Stomach (tissue), 4 donors: ENCODE measurements around the gene FAM83E.

Experiments
- POLR2A ChIP-seq, 4 donors: fragments of 450-650 bp; IDR thresholded peaks; one replicate each; pipeline ENCODE4 v1.6.1; 2016; ENCODE audit warnings: antibody characterized with exemption in 4 of 4, control low read depth in 2 of 4, mild to moderate bottlenecking in 1 of 4, moderate library complexity in 1 of 4
- TF ChIP-seq, protein P1 (sequence below), 7 experiments: fragments of 450-650 bp in 4 of 7; fragments of 200-600 bp in 3 of 7; sonication (generic) in 3 of 7; IDR thresholded peaks; one replicate each; pipeline ENCODE4 v1.5.1; 2016 to 2019; ENCODE audit warnings: antibody characterized with exemption in 7 of 7, control low read depth in 2 of 7, mild to moderate bottlenecking in 1 of 7

DNA sequence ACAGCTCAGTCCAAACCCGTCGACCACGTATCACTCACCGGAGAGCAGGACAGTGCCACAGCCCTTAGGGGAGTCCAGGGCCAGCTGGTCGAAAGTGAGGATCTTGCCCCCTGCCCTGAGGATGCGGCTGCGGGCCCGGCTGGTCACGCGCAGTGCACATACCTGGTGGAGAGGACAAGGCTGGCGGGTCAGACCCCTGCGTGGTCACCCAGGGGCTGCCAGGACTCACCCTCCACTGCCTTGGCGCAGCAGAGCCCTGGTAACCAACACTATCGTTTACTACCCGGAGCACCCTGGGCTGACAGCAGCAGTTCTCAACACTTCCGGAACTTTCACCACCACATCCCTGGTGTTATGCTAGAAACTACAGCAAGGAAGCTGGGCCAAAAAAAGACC lies 1.2 kb upstream of the FAM83E start:
- TF ChIP-seq, protein P1, sequence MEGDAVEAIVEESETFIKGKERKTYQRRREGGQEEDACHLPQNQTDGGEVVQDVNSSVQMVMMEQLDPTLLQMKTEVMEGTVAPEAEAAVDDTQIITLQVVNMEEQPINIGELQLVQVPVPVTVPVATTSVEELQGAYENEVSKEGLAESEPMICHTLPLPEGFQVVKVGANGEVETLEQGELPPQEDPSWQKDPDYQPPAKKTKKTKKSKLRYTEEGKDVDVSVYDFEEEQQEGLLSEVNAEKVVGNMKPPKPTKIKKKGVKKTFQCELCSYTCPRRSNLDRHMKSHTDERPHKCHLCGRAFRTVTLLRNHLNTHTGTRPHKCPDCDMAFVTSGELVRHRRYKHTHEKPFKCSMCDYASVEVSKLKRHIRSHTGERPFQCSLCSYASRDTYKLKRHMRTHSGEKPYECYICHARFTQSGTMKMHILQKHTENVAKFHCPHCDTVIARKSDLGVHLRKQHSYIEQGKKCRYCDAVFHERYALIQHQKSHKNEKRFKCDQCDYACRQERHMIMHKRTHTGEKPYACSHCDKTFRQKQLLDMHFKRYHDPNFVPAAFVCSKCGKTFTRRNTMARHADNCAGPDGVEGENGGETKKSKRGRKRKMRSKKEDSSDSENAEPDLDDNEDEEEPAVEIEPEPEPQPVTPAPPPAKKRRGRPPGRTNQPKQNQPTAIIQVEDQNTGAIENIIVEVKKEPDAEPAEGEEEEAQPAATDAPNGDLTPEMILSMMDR (IDR thresholded peaks at IDR 0.05): no peak
- TF ChIP-seq POLR2A (IDR thresholded peaks at IDR 0.05): no peak
